HG02852 (cell line): ENCODE data around the gene CSTPP1.
A peak's percentile ranks its signal among the peaks of the same experiment; 100 is the strongest.
"Not testable (repeated sequence)": the region's sequence is repeated elsewhere in the genome, so short reads cannot be mapped to it uniquely, and the experiment has no call there.

ENCODE experiments used
- ATAC-seq: cut with Tn5 transposase; IDR thresholded peaks from one replicate; pipeline ENCODE4 v1.9.1; 2021; ENCODE audit warnings: mild to moderate bottlenecking, moderate library complexity; ENCODE audit not compliant: unreplicated experiment

The CSTPP1 gene

DNA sequence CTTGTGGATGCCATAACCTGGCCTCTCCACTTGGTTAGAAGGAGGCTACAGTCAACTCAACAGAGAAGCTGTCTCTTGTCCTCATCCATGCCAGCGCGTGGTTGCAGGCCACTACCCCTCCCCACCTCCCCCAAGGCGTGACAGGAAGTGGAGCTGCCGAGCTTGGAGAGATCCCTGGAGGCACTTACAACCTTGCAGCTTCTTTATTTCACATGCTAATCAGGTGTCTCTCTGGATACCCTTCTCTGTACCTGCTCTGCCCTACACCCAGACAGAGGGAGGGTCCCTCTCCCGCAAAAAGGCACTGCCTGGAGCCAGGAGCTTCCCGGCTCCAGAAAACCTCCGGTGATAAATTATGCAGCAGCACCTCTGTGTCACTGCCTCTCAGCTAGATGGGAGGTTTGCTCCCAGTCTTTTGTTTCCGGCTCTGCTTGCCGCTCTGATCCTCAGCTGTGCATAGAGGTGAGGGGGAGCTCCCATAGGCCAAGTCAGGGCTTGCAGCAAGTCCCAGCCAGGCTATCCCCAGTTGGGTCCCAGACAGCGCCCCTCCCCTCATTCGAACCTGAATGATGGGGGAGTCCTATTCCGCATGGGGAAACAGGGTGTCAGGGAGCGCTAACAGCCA is 23.9 kb upstream of the CSTPP1 start:
- no peak for ATAC-seq

DNA sequence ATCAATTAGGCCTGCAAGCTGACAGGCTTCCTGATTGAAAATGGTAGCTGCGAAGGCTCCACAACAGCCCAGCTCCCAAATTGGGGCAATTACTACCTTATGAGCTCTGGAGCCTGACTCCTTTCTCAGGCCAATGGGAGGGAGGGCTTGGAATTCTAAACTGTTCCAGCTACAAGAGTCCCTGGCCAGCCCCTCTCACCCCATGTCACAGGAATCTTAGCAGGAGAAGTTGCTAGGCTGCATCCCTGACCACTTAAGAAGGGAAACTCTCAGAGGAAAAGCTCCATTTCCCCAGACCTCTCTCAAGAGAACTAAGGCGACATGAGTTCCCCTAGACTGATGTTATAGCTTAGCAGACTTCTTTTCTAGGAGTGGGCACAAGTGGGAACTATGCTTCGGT is 23.1 kb upstream of the CSTPP1 start:
- ATAC-seq, result no peak

DNA sequence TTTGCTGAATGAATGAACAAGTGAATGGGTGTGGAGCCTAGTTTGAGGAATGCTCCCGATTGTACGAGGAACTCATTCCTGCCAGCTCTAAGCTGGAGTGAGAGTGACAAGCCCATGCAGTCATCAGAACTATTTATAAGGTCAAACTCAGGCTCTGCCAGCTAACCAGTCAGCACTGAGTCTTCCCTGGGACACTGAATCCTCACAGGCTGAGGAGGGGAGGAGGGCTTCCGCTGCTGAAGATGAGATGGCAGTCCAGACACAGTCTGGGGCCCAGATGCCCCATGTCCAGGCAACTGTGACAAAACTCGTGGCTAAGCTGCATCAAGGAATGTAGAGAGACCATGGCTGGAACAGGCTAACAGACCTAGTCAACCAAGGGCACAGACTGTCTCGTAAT is 22.2 kb upstream of the CSTPP1 start:
- ATAC-seq, result no peak

DNA sequence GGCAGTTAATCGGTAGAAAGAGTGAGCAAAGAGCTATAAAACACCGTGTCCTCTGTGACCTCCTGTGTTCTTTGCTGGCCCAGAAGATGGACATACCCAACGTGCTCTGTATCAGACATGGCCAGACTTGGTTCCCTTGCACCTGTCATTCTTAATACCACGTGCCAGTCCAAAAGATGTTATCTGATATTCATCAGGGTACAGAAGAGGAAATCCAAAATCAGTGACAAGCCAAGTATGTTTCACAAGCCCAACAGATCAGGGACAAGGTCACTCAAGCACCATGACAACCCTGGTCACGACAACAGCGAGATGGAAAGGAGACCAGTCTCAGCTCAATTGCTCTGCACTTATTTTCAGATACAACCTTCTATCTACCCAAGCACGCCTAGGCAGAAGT is 21.7 kb upstream of the CSTPP1 start:
- no peak for ATAC-seq

DNA sequence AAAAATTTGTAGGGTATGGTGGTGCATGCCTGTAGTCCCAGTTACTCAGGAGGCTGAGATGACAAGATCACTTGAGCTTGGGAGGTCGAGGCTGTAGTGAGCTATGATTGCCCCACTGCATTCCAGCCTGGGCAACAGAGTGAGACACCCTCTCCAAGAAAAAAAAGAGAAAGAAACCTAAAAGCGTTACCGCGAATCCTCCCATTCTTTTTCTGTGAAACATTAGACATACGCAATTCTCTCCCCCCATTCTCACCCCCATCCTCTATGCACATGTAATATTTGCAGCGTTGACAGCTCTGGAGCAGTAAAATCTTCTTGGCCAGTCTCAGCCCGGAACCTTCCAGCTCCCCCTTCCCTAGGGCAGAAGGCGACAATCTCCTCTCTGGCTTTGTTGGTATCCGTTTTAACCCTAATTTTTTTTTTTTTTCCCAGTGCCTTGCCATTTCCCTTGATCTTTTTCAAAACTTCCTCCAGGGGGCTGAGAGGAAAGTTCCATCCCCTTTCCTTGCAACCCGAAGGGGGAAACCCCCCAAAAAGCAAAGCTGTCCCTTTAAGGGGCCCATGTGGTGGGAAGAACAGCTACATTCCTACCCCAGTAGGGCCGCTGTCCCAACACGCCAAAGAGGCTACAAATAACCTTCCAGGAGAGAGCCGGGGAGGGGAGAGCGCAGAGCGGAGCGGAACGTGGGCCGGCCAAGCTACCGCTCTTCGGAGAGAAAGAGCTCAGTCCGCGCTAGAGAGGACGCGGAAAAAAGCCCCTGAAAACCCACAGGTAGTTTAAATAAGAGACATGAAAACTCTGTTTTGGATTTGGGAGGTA is 20.1 kb upstream of the CSTPP1 start:
- no peak for ATAC-seq

DNA sequence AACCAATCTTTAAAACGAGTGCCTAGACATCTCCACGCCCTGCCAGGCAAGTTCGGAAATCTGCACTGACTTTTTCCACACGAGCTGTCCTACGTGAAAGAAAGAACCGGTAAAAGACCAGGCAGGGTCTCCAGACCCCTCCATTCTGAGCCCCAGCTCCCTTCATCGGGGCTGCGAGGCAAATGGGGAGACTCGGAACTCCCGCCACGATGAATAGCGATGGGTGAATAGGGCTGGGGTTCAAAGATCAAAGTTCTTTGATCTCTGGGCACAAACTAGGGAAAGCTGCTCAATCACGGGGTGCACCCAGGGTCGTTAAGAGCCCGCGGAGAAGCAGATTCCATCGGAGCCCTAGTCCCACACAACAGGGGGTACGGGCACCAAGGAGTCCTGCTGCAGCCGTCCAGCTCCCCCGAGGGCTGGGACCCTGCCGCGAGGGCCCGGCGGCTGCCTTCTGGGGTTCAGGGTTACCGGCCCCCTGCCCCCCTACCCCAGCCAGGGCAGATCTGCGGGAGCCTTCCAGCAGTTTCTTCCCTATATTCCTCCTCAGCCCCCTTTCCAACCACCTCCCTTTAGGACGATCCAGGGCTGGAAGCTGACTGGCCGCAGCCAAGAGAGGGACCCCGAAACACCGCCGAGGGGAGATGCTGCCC is 19.3 kb upstream of the CSTPP1 start:
- ATAC-seq, result no peak

DNA sequence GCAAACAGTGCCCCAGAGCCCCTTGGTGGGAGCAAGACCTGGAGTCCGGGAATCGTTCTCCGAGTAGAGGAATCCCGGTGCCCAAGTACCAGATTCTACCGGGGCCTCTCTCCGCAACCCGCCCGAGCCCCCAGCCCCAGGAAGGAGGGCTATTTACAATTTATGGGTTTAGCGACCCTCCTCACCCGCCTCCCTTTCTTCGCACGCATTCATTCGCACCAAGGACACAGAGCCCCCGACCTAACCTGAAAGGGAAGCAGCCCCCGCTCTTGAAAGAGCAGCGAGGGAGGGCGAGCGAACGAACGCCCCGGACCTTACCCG is 18.8 kb upstream of the CSTPP1 start:
- ATAC-seq, result no peak

DNA sequence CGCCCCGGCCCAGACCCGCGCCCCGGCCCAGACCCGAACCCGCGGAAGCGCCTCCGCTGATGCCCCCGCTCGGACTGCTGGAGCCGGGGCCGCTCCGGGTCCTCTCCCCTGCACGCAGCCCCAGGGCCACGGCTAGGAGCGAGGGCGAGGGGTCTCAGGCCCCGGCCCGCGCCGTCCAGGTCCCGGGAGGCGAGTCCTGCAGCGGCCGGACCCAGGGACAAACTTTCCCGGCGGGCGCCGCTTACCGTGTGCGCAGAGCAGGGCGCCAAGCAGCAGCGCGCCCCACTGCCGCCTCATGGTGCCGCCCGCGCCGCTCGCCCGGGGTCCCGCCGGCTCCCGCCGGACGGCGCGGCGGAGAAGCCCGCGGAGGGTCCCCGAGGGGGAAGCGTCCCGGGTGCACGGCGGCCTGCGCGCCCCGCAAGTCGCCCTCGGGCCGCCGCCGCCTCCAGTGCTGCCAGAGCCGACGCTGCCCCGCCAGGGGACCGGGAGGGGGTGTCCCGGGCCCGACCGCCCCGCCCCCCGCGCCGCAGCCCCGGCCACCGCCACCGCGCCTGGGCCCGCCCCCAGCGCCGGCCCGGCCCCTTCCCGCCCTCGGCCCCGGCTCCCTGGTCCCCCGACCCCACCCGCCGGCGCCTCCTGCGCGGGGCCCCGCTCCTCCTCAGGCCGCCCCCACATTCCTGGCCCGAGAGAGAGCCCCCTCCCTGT is 18.3 kb upstream of the CSTPP1 start, which contains the start of gene LRP4:
Gene LRP4, minus strand, starts transcription at position 468 of the 705 bp plus-strand sequence. Its CDS starts 171 bp downstream, at position 297.
- ATAC-seq, result peak; percentile 58

DNA sequence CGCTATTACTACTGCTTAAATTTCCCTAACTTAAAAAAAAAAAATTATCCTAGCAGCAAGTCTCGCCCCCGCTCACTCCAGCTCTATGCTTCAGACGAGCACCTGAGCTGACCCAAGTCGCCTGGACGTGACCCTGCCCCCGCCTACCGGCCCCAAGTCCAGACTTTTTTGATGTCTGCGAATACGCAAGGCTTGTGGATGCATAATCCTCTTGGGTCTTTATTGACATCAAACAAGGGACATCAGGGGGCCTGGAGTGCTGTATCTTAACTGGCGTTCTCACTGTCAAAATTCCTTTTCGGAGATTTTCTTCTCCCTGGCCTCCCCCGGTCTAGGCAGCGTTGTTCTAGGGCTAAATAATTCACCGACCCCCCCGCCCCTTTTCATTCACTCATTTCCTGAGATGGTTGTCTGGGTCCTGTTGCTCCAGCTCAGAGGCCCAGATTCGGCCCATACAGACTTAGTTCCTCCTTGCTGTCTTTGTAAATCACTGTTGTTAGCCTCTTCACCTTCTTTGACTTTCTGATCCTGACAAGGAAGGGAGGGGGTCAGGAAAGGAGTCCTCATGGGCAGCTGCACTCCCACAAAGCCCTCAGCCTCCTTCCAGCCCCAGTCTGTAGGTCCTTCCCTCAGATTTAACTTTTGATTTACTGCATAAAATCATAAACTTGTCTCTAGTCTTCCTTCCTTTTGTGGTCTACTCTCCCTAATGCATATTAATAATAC is 17.6 kb upstream of the CSTPP1 start:
- ATAC-seq, result no peak

DNA sequence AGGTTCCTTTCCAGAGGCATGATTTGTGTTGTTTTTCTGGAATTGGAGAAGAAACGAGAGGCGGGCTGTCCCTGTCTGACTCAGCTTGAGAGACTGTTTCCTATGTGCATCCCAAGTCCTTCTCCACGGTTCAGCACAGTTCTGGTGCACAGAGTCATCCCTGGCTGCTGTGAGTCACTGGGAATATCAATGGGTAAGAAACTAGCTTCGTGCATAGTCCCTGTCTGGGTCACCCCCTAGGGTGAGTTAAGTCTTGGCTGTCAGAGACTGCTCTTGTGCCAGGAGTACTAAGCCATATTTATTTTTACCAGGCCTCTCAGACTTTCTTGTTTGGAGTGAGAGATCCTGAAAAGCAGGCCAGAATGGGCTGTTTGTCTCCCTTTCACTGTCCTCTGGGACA is 15.8 kb upstream of the CSTPP1 start:
- no peak for ATAC-seq

DNA sequence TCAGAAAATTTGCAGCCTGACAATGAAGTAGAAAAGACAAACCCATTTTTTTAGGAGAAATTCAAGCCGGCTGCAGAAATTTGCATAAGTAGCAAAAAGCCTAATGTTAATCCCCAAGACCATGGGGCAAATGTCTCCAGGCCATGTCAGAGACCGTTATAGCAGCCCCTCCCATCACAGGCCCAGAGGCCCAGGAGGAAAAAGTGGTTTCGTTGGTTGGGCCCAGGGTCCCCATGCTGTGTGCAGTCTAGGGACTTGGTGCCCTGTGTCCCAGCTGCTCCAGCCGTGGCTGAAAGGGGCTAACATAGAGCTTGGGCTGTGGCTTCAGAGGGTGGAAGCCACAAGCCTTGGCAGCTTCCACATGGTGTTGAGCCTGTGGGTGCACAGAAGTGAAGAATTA is 8.6 kb upstream of the CSTPP1 start:
- ATAC-seq, result not testable (repeated sequence)

DNA sequence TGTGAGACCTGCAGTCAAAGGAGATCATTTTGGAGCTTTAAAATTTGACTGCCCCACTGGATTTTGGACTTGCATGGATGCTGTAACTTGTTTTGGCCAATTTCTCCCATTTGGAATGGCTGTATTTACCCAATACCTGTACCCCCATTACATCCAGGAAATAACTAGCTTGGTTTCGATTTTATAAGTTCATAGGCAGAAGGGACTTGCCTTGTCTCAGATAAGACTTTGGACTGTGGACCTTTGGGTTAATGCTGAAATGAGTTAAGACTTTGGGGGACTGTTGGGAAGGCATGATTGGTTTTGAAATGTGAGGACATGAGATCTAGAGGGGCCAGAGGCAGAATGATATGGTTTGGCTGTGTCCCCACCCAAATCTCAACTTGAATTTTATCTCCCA is 7.9 kb upstream of the CSTPP1 start:
- not testable (repeated sequence) for ATAC-seq

DNA sequence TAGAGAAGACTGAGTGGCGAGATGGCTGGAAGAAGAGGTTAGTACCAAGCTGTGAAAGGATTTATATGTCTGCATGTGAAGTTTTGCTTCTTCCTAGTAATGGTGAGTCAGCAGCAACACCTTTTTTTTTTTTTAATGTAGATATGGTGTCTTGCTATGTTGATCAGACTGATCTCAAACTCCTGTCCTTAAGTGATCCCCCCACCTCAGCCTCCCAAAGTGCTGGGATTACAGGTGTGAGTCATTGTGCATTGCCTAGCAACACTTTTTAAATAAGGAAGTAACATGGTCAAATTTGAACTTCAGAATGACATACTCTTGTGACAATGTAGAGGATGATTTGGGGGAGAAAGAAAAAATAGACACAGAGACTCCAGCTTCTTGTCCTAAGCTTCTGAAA is 6.5 kb upstream of the CSTPP1 start:
- no peak for ATAC-seq

DNA sequence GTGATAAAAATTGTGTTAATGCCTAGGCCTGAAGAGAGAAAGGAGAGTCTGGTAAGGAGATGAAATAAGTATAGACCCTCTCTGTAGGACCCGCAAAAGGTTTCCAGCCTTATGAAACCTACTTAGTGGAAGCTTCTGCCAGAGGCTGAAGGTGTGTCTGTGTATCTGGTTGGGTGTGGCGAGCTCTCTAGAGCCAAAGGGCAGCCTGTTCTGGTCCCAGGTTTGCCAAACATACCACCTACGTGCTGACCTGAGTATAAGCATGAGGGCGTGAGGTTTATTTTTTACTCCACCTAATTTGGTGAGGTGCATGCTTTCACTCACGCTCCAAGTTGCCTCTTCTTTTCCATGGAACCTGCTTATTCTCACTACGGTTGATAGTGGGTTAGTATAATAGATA is 5.6 kb downstream of the CSTPP1 start:
- no peak for ATAC-seq

DNA sequence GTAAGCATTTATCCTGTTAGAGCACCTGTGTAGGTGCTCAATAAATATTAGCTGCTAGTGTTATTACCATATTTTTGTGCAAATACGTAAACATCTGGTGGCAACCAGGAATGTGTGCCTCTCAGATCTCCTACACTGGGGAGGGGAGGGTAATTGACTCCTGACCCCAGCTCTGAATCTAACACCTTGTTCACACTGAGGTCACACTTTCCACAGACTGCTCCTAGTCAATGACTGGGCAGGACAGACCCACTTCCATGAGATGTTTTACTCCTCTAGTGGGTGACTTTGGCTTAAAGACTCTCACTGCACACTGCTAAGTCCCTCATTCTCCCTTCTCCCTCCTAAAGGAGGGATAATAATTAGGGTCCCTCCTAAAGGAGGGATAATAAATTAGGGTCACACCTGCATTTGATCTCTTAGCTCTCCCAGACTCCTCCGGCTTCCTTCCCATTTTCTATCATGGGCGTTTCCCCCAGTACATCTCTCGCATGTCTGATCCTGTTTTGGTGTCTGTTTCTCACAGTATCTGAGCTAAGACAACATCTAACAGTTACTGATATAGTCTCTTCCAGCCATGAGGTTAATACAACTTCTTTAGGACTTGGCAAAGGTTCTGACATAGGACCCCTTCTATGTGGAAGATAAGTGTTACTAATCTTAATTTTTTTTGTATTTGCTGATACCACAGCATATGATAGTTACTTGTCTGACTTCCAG is 8.0 kb downstream of the CSTPP1 start:
- ATAC-seq, result no peak

DNA sequence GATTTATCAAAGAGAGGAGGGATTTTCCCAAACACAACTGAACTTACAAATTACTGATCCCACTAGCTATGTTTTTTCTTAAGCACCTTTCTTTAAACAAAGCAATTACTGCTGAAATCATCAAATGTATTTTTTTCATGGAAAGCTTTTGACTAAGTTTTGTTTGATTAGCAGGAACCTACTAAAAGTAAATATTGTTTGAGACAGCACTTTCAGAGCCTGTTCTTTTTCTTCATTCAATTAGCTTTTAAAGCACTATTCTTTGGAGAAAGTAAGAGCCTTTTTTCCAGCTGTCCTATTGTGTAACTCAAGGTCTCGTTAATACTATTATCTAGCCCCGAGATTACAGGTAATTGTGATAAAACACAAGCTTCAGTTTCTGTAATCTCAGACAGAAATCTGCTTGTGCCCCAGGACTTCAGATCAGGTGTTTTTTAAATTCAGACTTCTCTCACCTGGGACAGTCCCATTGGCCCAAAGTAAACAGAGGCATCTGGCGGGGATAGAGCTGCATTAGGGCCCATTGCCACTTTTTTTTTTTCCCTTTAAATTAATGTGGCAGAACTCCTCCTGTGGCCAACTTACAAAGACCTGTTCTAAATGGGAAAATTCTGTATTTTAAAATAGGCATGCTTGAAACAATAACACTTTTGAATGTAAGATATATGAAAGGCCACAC is 11.0 kb downstream of the CSTPP1 start:
- no peak for ATAC-seq

DNA sequence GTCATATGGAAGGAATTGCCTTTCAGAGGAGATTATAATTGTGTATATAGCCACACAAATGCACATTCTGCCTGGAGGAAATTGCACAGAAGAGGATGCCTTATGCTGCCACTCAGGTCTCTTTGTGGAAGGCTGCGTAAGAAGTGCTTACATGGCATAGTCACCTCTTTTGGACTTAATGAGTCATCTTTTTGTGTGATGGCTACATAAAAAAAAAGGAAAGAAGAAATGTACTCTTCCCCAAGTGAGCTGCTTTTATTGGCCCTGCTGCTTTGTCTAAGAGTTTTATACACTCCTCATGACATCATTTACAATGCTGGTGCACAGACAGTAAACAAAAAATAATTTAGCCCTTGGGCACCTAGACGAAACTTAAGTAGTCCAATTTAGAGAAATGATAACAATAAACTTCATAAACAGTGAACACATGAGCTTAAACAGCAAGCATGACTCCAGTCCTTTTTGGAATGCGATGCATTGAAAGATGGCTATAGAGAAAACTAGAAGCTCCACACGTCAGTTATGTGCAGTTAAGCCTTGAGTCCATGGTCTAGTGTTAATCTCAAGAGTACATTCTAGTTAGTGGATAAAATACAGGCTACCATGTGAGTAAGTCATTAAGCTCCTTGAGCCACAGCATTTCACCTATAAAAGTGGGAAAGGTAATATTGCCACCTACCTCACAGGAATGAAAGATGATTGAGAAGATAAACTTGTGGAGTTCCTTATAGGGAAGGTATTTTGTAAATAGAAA is 12.0 kb downstream of the CSTPP1 start:
- ATAC-seq, result no peak

DNA sequence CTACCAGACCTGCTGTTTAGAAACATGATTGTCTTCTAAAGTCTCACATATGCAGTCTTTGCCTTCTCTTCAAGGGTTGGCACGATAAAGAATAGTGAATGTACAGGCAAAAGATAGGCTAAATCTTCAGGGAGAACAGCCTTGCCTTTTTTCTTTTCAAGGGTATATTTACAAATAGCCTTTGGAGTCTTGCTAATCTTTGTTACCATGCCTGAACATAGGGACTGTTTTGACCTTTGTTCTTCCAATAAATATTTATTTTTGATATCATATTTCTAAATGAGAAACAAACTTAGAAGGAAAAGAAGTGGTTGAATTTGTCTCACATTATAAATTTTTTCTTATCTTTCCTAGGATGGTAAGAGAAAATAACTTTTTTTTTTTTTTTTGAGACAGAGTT is 12.7 kb downstream of the CSTPP1 start:
- no peak for ATAC-seq

DNA sequence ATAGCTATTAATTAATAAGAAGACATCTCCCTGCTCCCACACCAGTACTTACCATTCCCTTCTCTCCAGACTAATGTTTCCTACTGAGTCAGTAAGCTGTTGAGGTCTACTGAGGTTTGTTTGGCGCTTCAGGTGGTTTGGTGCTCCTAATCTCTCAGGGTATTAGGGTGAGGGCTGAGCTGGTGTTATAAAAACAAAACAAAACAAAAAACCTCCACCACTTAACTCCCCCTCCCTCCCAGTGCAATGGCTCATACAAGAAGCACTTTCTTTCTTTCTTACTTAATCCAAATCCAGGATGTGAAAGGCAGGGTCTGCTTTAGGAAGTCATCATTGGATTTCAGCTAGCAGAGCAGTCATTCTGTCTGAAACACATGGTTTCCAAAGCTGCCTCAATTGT is 15.3 kb downstream of the CSTPP1 start:
- ATAC-seq, result no peak
